Neural cell (in vitro differentiated cells): ENCODE results near the gene PFDN6. TPM values are rescaled to one million over a fixed set of nuclear protein-coding genes. Genes with fewer than 3 reads are reported as not detected.

ENCODE experiments used
- H2AFZ ChIP-seq: fragments of 200-600, 300-800 bp; sonication (generic), shearing (Covaris generic); 2 replicates; pipeline ENCODE4 v1.6.0; 2014; ENCODE audit warnings: low read depth, mild to moderate bottlenecking, antibody characterized with exemption, low read length, moderate library complexity
- H3F3A ChIP-seq: fragments of 200-600 bp; shearing (Covaris generic); 2 replicates; pipeline ENCODE4 v1.6.1; 2016; ENCODE audit warnings: mild to moderate bottlenecking, moderate library complexity, mixed read lengths, antibody characterized with exemption, low read length; ENCODE audit not compliant: insufficient read depth, poor library complexity, severe bottlenecking
- H3K27ac ChIP-seq: fragments of 200-600, 300-800 bp; sonication (generic), shearing (Covaris generic); 2 replicates; pipeline ENCODE4 v1.5.1; 2014; ENCODE audit warnings: mild to moderate bottlenecking, low read length, moderate library complexity
- H3K27me3 ChIP-seq: fragments of 300-800, 200-600 bp; sonication (generic), shearing (Covaris generic); 2 replicates; pipeline ENCODE4 v1.6.0; 2014; ENCODE audit warnings: mild to moderate bottlenecking, low read depth, low read length, moderate library complexity; ENCODE audit not compliant: insufficient read depth
- H3K36me3 ChIP-seq: fragments of 300-800, 200-600 bp; sonication (generic), shearing (Covaris generic); 2 replicates; pipeline ENCODE4 v1.5.1; 2014; ENCODE audit warnings: mild to moderate bottlenecking, antibody characterized with exemption, low read length, moderate library complexity; ENCODE audit not compliant: insufficient read depth
- H3K4me2 ChIP-seq: fragments of 300-800, 200-600 bp; sonication (generic), shearing (Covaris generic); 2 replicates; pipeline ENCODE4 v1.6.0; 2014; ENCODE audit warnings: mild to moderate bottlenecking, low read length
- H3K4me3 ChIP-seq: fragments of 300-800, 200-600 bp; sonication (generic), shearing (Covaris generic); 2 replicates; pipeline ENCODE4 v1.5.1; 2014; ENCODE audit warnings: mild to moderate bottlenecking, low read length, moderate library complexity
- H3K79me2 ChIP-seq: fragments of 200-600 bp; shearing (Covaris generic); replicated peaks from 2 replicates; pipeline ENCODE4 v1.6.0; 2014; ENCODE audit warnings: mild to moderate bottlenecking, low read length, moderate library complexity; ENCODE audit not compliant: insufficient read depth
- H3K9ac ChIP-seq: fragments of 300-800, 200-600 bp; sonication (generic), shearing (Covaris generic); 2 replicates; pipeline ENCODE4 v1.6.1; 2016; ENCODE audit warnings: mild to moderate bottlenecking, low read length, mixed read lengths
- H3K9me2 ChIP-seq: fragments of 200-600 bp; shearing (Covaris generic); 2 replicates; pipeline ENCODE4 v1.6.1; 2016; ENCODE audit warnings: mild to moderate bottlenecking, low read length, mixed read lengths; ENCODE audit not compliant: insufficient read depth
- H3K9me3 ChIP-seq: fragments of 200-600, 300-800 bp; sonication (generic), shearing (Covaris generic); 2 replicates; pipeline ENCODE4 v1.6.1; 2016; ENCODE audit warnings: mild to moderate bottlenecking, mixed run types, low read length, moderate library complexity, mixed read lengths
- H4K20me1 ChIP-seq: fragments of 200-600 bp; shearing (Covaris generic); 2 replicates; pipeline ENCODE4 v1.6.1; 2016; ENCODE audit warnings: mild to moderate bottlenecking, mixed run types; ENCODE audit not compliant: insufficient read depth
- EP300 ChIP-seq: fragments of 450-650 bp; conservative IDR thresholded peaks from 2 replicates; pipeline ENCODE4 v1.6.1; 2014; ENCODE audit warnings: antibody characterized with exemption, mild to moderate bottlenecking, moderate library complexity; ENCODE audit not compliant: poor library complexity, severe bottlenecking
- EZH2 ChIP-seq: fragments of 200-600, 300-800 bp; shearing (Covaris generic), sonication (generic); IDR thresholded peaks from 2 replicates; pipeline ENCODE4 v1.6.1; 2014; ENCODE audit warnings: antibody characterized with exemption, low read length, borderline replicate concordance, mild to moderate bottlenecking; ENCODE audit not compliant: insufficient read depth, poor library complexity, severe bottlenecking
- MXI1 ChIP-seq: fragments of 450-650 bp; conservative IDR thresholded peaks from 2 replicates; pipeline ENCODE4 v1.6.1; 2014; ENCODE audit warnings: antibody characterized with exemption, mild to moderate bottlenecking; ENCODE audit not compliant: poor library complexity, severe bottlenecking
- POLR2AphosphoS5 ChIP-seq: IDR thresholded peaks from 2 replicates; pipeline ENCODE4 v1.6.1; 2012
- RAD21 ChIP-seq: fragments of 450-650 bp; conservative IDR thresholded peaks from 2 replicates; pipeline ENCODE4 v1.6.1; 2014; ENCODE audit warnings: antibody characterized with exemption, mild to moderate bottlenecking, moderate library complexity
- SMC3 ChIP-seq: fragments of 450-650 bp; conservative IDR thresholded peaks from 2 replicates; pipeline ENCODE4 v1.6.1; 2014; ENCODE audit warnings: antibody characterized with exemption, mild to moderate bottlenecking, moderate library complexity; ENCODE audit not compliant: poor library complexity
- TAF1 ChIP-seq: IDR thresholded peaks from 2 replicates; pipeline ENCODE4 v1.6.1; 2012; ENCODE audit warnings: low read depth
- polyA plus RNA-seq: library from polyadenylated mRNA; depleted of rRNA; stranded (reverse); fragments of >200 nt; gene quantifications from 2 replicates; pipeline ENCODE4 v1.2.3, GENCODE V29; 2014
- TF ChIP-seq, protein P1 (sequence below): IDR thresholded peaks from 2 replicates; pipeline ENCODE4 v1.6.1; 2012; ENCODE audit warnings: borderline replicate concordance
- TF ChIP-seq, protein P2 (sequence below): fragments of 450-650 bp; IDR thresholded peaks from 2 replicates; pipeline ENCODE4 v1.5.1; 2014; ENCODE audit warnings: antibody characterized with exemption, mild to moderate bottlenecking, moderate library complexity; ENCODE audit not compliant: poor library complexity, severe bottlenecking

The PFDN6 gene
- polyA plus RNA-seq, 1 donor from 2014 or later: 109 TPM

DNA sequence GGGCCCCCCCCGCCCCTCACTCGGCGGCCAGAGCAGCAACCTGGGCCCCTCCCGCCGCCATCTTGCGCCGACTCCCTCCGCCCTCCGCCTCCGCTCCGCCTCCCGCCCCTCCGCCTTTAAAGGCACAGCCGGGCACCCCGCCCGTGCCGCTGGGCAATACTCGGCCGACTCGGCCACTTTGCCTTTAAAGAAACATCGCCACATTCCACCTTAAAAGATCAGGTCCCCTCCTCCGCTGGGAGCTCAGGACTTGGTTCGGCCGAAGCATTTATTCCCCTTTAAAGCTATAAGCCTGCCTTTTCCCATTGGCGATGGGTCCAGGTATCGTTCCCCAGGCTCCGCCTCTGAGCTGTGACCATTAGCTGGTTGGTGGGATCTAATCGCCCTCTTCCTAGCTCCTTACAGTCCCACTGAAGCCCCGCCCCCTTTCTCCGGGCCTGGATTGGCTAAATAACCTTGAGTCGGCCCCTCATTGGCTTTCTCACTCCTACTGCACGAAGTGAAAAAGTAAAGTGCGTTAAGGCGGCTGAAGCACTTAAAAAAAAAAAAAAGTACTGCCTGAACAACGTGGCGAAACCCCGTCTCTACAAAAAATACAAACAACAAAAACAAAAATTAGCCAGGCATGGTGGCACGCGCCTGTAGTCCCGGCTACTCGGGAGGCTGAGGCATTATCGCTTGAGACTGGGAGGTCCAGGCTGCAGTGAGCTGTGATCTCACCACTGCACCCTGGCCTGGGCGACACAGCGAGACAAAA lies 28.4 kb downstream of the PFDN6 start, which contains the start of gene ZBTB22:
Gene ZBTB22 (minus strand): TSS at position 76 of the 757 bp plus-strand sequence. CDS start 828 bp downstream, outside the sequence.
- TF ChIP-seq RAD21 (no peak), TAF1 (peak; percentile 29), MXI1 (peak; percentile 64), EP300 (no peak), POLR2AphosphoS5 (peak; percentile 81)
- TF ChIP-seq, protein P1, sequence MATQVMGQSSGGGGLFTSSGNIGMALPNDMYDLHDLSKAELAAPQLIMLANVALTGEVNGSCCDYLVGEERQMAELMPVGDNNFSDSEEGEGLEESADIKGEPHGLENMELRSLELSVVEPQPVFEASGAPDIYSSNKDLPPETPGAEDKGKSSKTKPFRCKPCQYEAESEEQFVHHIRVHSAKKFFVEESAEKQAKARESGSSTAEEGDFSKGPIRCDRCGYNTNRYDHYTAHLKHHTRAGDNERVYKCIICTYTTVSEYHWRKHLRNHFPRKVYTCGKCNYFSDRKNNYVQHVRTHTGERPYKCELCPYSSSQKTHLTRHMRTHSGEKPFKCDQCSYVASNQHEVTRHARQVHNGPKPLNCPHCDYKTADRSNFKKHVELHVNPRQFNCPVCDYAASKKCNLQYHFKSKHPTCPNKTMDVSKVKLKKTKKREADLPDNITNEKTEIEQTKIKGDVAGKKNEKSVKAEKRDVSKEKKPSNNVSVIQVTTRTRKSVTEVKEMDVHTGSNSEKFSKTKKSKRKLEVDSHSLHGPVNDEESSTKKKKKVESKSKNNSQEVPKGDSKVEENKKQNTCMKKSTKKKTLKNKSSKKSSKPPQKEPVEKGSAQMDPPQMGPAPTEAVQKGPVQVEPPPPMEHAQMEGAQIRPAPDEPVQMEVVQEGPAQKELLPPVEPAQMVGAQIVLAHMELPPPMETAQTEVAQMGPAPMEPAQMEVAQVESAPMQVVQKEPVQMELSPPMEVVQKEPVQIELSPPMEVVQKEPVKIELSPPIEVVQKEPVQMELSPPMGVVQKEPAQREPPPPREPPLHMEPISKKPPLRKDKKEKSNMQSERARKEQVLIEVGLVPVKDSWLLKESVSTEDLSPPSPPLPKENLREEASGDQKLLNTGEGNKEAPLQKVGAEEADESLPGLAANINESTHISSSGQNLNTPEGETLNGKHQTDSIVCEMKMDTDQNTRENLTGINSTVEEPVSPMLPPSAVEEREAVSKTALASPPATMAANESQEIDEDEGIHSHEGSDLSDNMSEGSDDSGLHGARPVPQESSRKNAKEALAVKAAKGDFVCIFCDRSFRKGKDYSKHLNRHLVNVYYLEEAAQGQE: no peak
- peaks cover 4% of the 10 kb centered on the region for H3K36me3 ChIP-seq

DNA sequence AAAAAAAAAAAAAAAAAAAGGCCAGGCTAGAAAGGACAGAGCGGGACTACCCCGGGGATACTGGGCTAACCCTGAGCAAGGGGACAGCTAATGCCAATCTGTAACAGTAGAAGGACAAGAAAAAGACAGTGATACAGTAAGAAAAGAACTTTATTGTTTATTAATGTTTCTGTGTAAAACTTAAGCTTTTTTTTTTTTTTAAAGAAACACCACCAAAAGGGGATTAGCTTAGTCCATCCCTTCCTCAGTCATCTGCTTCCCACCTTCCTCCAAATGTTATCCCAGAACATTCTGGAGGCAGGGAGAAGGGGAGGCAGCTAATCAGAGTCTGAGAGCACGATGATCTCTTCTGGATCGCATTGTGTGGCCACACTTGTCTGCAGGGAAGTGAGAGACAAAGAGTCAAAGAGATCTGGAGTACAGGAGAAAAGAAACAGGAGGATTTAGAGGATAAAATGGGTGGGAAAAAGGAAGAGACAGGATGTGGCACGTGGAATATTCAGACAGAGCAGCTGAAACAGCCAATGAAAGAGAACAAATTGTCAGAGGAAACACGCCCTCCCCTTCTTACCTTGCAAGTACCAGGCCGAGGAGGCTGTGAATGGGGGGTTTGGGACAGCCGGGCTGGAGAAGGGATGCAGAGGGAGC lies 29.1 kb downstream of the PFDN6 start:
- no peaks in the 10 kb centered on the region for H3K9me3 ChIP-seq
- no peaks in the 10 kb centered on the region for H4K20me1 ChIP-seq
- peak overlapping the region; percentile 70 for H3K4me3 ChIP-seq
- no peaks in the 10 kb centered on the region for H3K9me2 ChIP-seq
- peak overlapping the region; percentile 69 for H3K4me2 ChIP-seq
- H3K36me3 ChIP-seq: peaks cover 4% of the 10 kb centered on the region
- no peak overlapping the region for H2AFZ ChIP-seq
- H3K79me2 ChIP-seq: peaks cover 19% of the 10 kb centered on the region
- TF ChIP-seq RAD21: no peak
- TF ChIP-seq SMC3: no peak
- TF ChIP-seq, protein P2, sequence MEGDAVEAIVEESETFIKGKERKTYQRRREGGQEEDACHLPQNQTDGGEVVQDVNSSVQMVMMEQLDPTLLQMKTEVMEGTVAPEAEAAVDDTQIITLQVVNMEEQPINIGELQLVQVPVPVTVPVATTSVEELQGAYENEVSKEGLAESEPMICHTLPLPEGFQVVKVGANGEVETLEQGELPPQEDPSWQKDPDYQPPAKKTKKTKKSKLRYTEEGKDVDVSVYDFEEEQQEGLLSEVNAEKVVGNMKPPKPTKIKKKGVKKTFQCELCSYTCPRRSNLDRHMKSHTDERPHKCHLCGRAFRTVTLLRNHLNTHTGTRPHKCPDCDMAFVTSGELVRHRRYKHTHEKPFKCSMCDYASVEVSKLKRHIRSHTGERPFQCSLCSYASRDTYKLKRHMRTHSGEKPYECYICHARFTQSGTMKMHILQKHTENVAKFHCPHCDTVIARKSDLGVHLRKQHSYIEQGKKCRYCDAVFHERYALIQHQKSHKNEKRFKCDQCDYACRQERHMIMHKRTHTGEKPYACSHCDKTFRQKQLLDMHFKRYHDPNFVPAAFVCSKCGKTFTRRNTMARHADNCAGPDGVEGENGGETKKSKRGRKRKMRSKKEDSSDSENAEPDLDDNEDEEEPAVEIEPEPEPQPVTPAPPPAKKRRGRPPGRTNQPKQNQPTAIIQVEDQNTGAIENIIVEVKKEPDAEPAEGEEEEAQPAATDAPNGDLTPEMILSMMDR: no peak
- no peak for TF ChIP-seq MXI1
- TF ChIP-seq TAF1: no peak
- TF ChIP-seq, protein P1: no peak
- TF ChIP-seq EP300: no peak
- no peak for TF ChIP-seq EZH2
- TF ChIP-seq POLR2AphosphoS5: no peak
- peaks cover 5% of the 10 kb centered on the region for H3K27me3 ChIP-seq
- H3K9ac ChIP-seq: no peak overlapping the region
- peaks cover 6% of the 10 kb centered on the region for H3F3A ChIP-seq
- H3K27ac ChIP-seq: no peak overlapping the region

More for the DNA sequence above, 28.4 kb downstream of the PFDN6 start, which contains the start of gene ZBTB22:
- peak within 1 kb of the TSS; percentile 70 for H3K4me3 ChIP-seq
- peaks cover 19% of the 10 kb centered on the region for H3K79me2 ChIP-seq
- peaks cover 12% of the 10 kb centered on the region for H3K27me3 ChIP-seq
- H3K27ac ChIP-seq: peak within 1 kb of the TSS; percentile 87
- H3K9ac ChIP-seq: peak within 1 kb of the TSS; percentile 68
- no peaks in the 10 kb centered on the region for H3K9me3 ChIP-seq
- peak within 1 kb of the TSS; percentile 69 for H3K4me2 ChIP-seq
- peaks cover 6% of the 10 kb centered on the region for H3F3A ChIP-seq
- H4K20me1 ChIP-seq: no peaks in the 10 kb centered on the region
- no peaks in the 10 kb centered on the region for H3K9me2 ChIP-seq
- H2AFZ ChIP-seq: peak within 1 kb of the TSS; percentile 72
